ENCODE results near the gene CXCL5.
"Not testable (repeated sequence)": the region's sequence is repeated elsewhere in the genome, so short reads cannot be mapped to it uniquely, and the experiment has no call there.

CXCL5 gene

GRCh38 chr4:74014332-74014731, 15.9 kb upstream of the CXCL5 start:
- DNase-seq = no peak

DNA sequence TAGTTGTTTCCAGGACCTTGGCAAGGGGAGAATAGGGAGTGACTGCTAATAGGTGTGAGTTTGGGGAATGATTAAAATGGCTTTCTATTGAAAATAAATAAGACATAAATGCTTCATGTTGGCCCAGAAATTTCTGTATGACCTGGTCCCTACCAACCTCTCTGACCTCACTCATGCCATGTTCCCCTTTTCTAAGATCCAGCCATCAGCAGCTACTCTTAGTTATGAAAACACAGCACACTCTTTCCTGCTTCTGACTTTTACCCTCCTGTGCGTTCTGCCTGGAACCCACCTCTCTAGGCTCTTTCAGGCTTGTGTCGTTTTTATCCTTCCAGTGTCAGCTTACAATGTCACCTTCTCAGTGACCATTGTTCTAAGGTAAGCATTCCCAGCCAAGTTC, 14.8 kb upstream of the CXCL5 start:
- no peak for DNase-seq

DNA sequence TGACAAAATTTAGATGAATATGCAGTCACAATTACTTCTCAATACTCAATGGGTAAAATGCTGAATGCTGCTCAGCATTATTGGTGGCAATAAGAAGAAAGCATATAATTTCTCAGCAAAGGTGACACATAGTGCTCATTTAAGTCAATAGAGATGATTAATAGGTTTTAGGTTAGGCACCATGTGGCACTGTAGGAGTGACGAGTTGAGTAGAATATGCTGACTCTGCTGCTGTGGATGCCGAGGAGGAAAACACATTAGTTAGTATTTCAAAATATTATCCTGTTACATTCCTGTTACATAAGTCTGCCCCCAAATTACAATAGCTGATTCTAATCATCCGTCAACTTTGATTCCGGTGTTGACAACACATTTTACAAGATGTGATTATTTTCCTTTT, 13.7 kb upstream of the CXCL5 start:
- no peak for DNase-seq

GRCh38 chr4:74009307-74009706, 10.8 kb upstream of the CXCL5 start:
- DNase-seq = no peak

GRCh38 chr4:74006009-74006476, 7.6 kb upstream of the CXCL5 start:
- no peak for DNase-seq

DNA sequence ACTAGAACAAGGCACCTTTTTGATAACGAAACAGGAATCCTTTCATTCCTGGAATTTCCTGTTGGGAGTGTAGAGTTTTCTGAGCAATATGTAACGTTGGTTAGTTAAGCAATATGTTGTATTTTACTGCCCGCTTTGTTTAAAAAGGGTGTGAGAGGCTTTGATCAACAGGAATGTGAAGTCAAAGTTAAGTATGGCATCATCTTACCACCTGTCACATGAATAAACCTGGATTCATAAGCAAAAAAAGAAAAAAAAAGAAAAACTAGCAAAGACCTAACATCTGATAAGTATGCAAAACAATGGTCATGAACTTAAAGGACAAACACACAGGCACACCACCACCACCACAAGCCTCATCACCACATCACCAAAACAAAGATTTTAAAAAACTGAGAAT, 7.1 kb upstream of the CXCL5 start:
- DNase-seq = no peak

- no peak for DNase-seq
Observed at GRCh38 chr4:74004668-74005067, 6.2 kb upstream of the CXCL5 start.

- no peak for DNase-seq
Observed at GRCh38 chr4:74000301-74000700, 1.8 kb upstream of the CXCL5 start.

GRCh38 chr4:73992050-73992449, 6.4 kb downstream of the CXCL5 start:
- DNase-seq = no peak

DNA sequence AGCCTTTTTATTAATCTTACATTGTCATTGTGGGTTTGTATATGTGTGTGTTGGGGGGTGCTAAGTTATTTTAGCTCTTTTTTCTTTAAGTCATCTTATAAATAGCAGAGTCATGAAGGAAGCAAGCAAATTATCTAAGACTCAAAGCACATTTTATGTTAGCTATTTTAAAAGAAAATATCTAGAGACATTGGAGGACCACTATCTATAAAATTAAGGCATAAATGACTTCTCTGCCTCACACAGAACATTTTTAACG, 6.8 kb downstream of the CXCL5 start:
- no peak for DNase-seq

DNA sequence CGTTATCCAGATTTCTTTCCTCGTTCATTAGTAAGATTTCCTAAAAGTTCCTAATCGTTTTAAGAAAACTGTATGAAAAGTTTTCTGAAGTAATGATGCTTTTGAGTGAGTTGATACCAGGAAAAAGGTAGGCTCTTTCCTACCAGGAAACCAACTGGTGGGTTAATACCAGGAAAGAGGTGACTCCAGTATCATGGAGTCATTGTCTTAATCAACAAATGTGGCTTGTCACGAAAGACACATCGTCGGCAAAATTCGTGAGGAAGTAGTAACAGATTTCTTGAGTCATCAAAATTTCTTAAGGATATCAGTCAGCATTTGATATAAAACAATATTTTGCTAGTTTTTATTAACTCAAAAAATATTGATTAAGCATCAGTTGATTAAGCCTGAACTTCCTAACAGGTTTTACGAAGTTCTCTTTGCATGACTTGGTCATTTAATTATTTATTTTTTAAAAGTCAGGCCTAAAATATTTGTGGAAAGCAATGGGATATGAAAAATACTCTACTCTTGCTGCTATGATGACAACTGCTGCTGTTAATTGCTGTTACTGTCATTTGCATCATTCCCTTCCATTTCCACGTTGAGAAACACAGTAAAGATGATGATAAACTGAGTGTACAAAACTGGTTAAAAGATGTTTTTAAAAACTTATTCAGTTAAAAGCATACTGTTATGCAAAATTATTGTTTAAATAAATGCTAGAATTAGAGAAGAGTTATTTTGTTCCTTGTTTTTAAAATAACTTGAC, 7.3 kb downstream of the CXCL5 start:
- DNase-seq = no peak

- no peak for DNase-seq
Observed at GRCh38 chr4:73989928-73990327, 8.5 kb downstream of the CXCL5 start.

GRCh38 chr4:73989031-73989430, 9.4 kb downstream of the CXCL5 start:
- no peak for DNase-seq

GRCh38 chr4:73988061-73988460, 10.4 kb downstream of the CXCL5 start, which contains the start of gene PPBP:
TSS of gene PPBP (minus strand) at chr4:73988190. CDS start at chr4:73988103, 87 bp downstream.
- DNase-seq = no peak

GRCh38 chr4:73985528-73985852, 13.0 kb downstream of the CXCL5 start:
- no peak for DNase-seq

- no peak for DNase-seq
Observed at GRCh38 chr4:73984736-73985527, 13.5 kb downstream of the CXCL5 start.

GRCh38 chr4:73981175-73981574, 17.3 kb downstream of the CXCL5 start:
- not testable (repeated sequence) for DNase-seq

GRCh38 chr4:73979407-73979957, 19.0 kb downstream of the CXCL5 start:
- DNase-seq = no peak

- DNase-seq = no peak
Observed at GRCh38 chr4:73978886-73979285, 19.6 kb downstream of the CXCL5 start.

DNA sequence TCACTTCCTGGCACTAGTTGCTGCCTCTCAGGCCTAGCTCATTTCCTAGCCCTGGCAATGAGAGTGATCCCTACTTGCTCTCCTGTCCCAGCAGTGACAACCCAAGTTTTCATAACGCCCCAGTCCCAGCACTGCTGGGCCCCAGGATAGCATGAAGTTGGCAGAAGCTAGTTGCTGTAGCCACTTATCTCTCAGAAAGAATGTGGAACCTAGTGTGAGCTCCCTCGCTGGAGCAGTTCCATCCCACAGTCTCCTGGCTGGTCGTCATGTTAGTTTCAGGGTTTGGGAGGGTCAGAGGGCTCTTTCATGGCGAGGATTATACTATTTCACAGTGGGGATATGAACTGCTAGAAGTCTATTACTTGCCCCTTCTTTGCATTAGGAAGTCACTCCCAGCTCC, 21.8 kb downstream of the CXCL5 start:
- no peak for DNase-seq

GRCh38 chr4:73976217-73976616, 22.3 kb downstream of the CXCL5 start:
- DNase-seq = no peak

- no peak for DNase-seq
Observed at GRCh38 chr4:73974352-73974751, 24.1 kb downstream of the CXCL5 start.

GRCh38 chr4:73970945-73971344, 27.5 kb downstream of the CXCL5 start:
- no peak for DNase-seq

- no peak for DNase-seq
Observed at GRCh38 chr4:73970011-73970410, 28.5 kb downstream of the CXCL5 start.
